GM12878 (cell line): ENCODE data around the gene IRAK3. TPM values are rescaled to one million over a fixed set of nuclear protein-coding genes. Genes with fewer than 3 reads are reported as not detected.

ENCODE experiments used
- ATAC-seq: fragments of 200-7000 bp; cut with Tn5 transposase; 3 replicates; pipeline ENCODE4 v1.9.1; 2020; ENCODE audit warnings: mild to moderate bottlenecking, moderate library complexity
- BruUV-seq: library from RNA; stranded (reverse); fragments of 400-500 nt; replicated peaks from 2 replicates; lab custom pipeline; 2021; lab: Mats Ljungman, UMichigan
- CTCF ChIA-PET: fragments of 300-600 bp; sonication (Branson Sonifier 250); formaldehyde crosslinking; extraction: SDS; loops from one replicate; lab custom pipeline; 2021; ENCODE audit warnings: inconsistent platforms; lab: Yijun Ruan, JAX
- POLR2A ChIA-PET: fragments of 350-600 bp; formaldehyde crosslinking; extraction: SDS; loops from one replicate; lab custom pipeline; 2021; ENCODE audit warnings: inconsistent platforms; lab: Charles Lee
- RAD21 ChIA-PET: fragments of 300-600 bp; sonication (Branson Sonifier 250); formaldehyde crosslinking; loops from one replicate; lab custom pipeline; 2023; ENCODE audit warnings: antibody characterized with exemption; ENCODE audit not compliant: unreplicated experiment; lab: Charles Lee
- SMC1A ChIA-PET: fragments of 300-600 bp; sonication (Branson Sonifier 250); formaldehyde crosslinking; loops from one replicate; lab custom pipeline; 2023; ENCODE audit not compliant: unreplicated experiment, uncharacterized antibody; lab: Charles Lee
- DNase-seq: peaks from one replicate; pipeline ENCODE4 v3.0.0-alpha.2; 2011; ENCODE audit warnings: low read depth, low spot score
- FAIRE-seq: peaks from 3 replicates; lab custom pipeline; 2011; peaks lifted over from hg19 to GRCh38; lab: Jason Lieb, UNC
- H2AFZ ChIP-seq: 2 replicates; pipeline ENCODE4 v1.6.0; 2011; ENCODE audit warnings: low read depth, low read length, control low read depth; ENCODE audit not compliant: control insufficient read depth
- H3K27ac ChIP-seq: 2 replicates; pipeline ENCODE4 v1.5.1; 2011; ENCODE audit warnings: control low read depth; ENCODE audit not compliant: control insufficient read depth, insufficient read depth
- H3K27me3 ChIP-seq, 2 experiments: replicated peaks in 1 of 2; 2 replicates each; pipeline versions ENCODE4 v1.6.0 to v1.6.1; 2011; ENCODE audit warnings: low read length in 1 of 2; ENCODE audit not compliant: control insufficient read depth in 2 of 2, insufficient read depth in 2 of 2
- H3K36me3 ChIP-seq, 2 experiments: 2 replicates each; pipeline ENCODE4 v1.5.1; 2011; ENCODE audit warnings: low read length in 1 of 2; ENCODE audit not compliant: control insufficient read depth in 2 of 2, insufficient read depth in 2 of 2
- H3K4me1 ChIP-seq: 2 replicates; pipeline ENCODE4 v1.6.1; 2011; ENCODE audit warnings: mild to moderate bottlenecking, low read length, moderate library complexity, mixed read lengths; ENCODE audit not compliant: control insufficient read depth, insufficient read depth
- H3K4me2 ChIP-seq: 2 replicates; pipeline ENCODE4 v1.6.0; 2011; ENCODE audit warnings: control low read depth; ENCODE audit not compliant: control insufficient read depth, insufficient read depth
- H3K4me3 ChIP-seq: fragments of 200-600 bp; sonication (generic); 2 replicates; pipeline ENCODE4 v1.5.1; 2016
- H3K79me2 ChIP-seq: 2 replicates; pipeline ENCODE4 v1.6.0; 2011; ENCODE audit warnings: low read length; ENCODE audit not compliant: control insufficient read depth, insufficient read depth
- H3K9ac ChIP-seq: 2 replicates; pipeline ENCODE4 v1.8.0; 2011; ENCODE audit warnings: low read length, control low read depth, mixed read lengths; ENCODE audit not compliant: control insufficient read depth, insufficient read depth
- H3K9me3 ChIP-seq: replicated peaks from 3 replicates; pipeline ENCODE4 v1.5.1; 2011; ENCODE audit warnings: mild to moderate bottlenecking, low read length; ENCODE audit not compliant: control insufficient read depth, insufficient read depth
- H4K20me1 ChIP-seq: 2 replicates; pipeline ENCODE4 v1.6.0; 2011; ENCODE audit not compliant: control insufficient read depth, insufficient read depth
- CEBPZ ChIP-seq: fragments of 150-350 bp; IDR thresholded peaks from 2 replicates; pipeline ENCODE4 v1.6.1; 2016; ENCODE audit warnings: low read depth, low read length
- ELK1 ChIP-seq: IDR thresholded peaks from 2 replicates; pipeline ENCODE4 v1.6.1; 2012; ENCODE audit warnings: low read depth, low read length, improper control_type of control experiment
- ETV6 ChIP-seq, 2 experiments: fragments of 450-650 bp in 1 of 2; IDR thresholded peaks in 1 of 2; conservative IDR thresholded peaks in 1 of 2; 2 replicates each; pipeline ENCODE4 v1.6.1; 2014; ENCODE audit warnings: antibody characterized with exemption in 1 of 2, borderline replicate concordance in 1 of 2, low read depth in 1 of 2, mild to moderate bottlenecking in 1 of 2, moderate library complexity in 1 of 2
- NFXL1 ChIP-seq: fragments of 450-650 bp; IDR thresholded peaks from 2 replicates; pipeline ENCODE4 v1.6.1; 2017; ENCODE audit warnings: antibody characterized with exemption, mild to moderate bottlenecking, borderline replicate concordance
- POLR2AphosphoS5 ChIP-seq: IDR thresholded peaks from 2 replicates; pipeline ENCODE4 v1.6.1; 2011; ENCODE audit warnings: mild to moderate bottlenecking, low read length, inconsistent platforms
- SIN3A ChIP-seq: IDR thresholded peaks from 2 replicates; pipeline ENCODE4 v1.6.1; 2012; ENCODE audit warnings: low read depth, low read length, improper control_type of control experiment
- STAT3 ChIP-seq: IDR thresholded peaks from 2 replicates; pipeline ENCODE4 v1.6.1; 2011; ENCODE audit warnings: low read depth, low read length, improper control_type of control experiment
- TAF1 ChIP-seq: IDR thresholded peaks from 2 replicates; pipeline ENCODE4 v1.6.1; 2011; ENCODE audit warnings: mild to moderate bottlenecking, low read depth, low read length, borderline replicate concordance
- TCF3 ChIP-seq: IDR thresholded peaks from 2 replicates; pipeline ENCODE4 v1.6.1; 2012; ENCODE audit warnings: low read depth, mild to moderate bottlenecking, low read length, borderline replicate concordance; ENCODE audit not compliant: insufficient read depth
- ZBTB4 ChIP-seq: fragments of 450-650 bp; formaldehyde crosslinking; IDR thresholded peaks from 2 replicates; pipeline ENCODE4 v1.4.0; 2022; ENCODE audit warnings: mild to moderate bottlenecking, moderate library complexity
- WGBS: methylation state at CpG from one replicate; pipeline ENCODE4 v1.1.6; 2016; ENCODE audit warnings: low lambda C conversion rate; ENCODE audit not compliant: insufficient replicate concordance, insufficient coverage; ENCODE audit errors: missing lambda C conversion rate; 5-methylcytosine and 5-hydroxymethylcytosine counted together
- in situ Hi-C: fragments of 300-500 bp; cut with MboI; formaldehyde crosslinking; loops from 9 replicates; pipeline ENCODE4 v1.14.3; 2018; ENCODE audit warnings: mixed read lengths
- intact Hi-C: fragments of 100-400 bp; cut with micrococcal nuclease; formaldehyde crosslinking; loops from one replicate; pipeline ENCODE4 v1.14.2; 2022; ENCODE audit not compliant: unreplicated experiment
- polyA plus RNA-seq, 11 experiments: library from polyadenylated mRNA; depleted of rRNA in 4 of 11; unstranded in 6 of 11; stranded (reverse) in 5 of 11; fragments of >200 nt; fragmentation: Nextera tagmentation in 4 of 11; fragmentation: Illumina TruSeq in 1 of 11; extraction: Ambion mirVana in 4 of 11; extraction: Trizol in 1 of 11; gene quantifications; 1 replicate in 1 of 11; 2 replicates in 10 of 11; pipeline versions ENCODE4 v1.2.1 to v1.2.3, GENCODE V29; 2011 to 2016; ENCODE audit warnings: inconsistent platforms in 2 of 11, missing spikeins in 2 of 11, low read depth in 1 of 11
- total RNA-seq, 4 experiments: library from RNA; depleted of rRNA in 3 of 4; stranded (reverse); fragments of >200 nt in 3 of 4; fragmentation: Illumina TruSeq in 1 of 4; extraction: Trizol in 1 of 4; gene quantifications; 2 replicates each; pipeline versions ENCODE4 v1.2.1 to v1.2.3, GENCODE V29; 2013 to 2021
- TF ChIP-seq, protein P1 (sequence below): fragments of 450-650 bp; IDR thresholded peaks from 2 replicates; pipeline ENCODE4 v1.6.1; 2017; ENCODE audit warnings: antibody characterized with exemption, mild to moderate bottlenecking, moderate library complexity

IRAK3 gene
- total and polyA plus RNA-seq, 10 of the 15 experiments (the other 5 are each of a cell fraction or from before 2014, with no cell fraction given), result 1.4 to 14.1 (median 5.4) TPM

DNA sequence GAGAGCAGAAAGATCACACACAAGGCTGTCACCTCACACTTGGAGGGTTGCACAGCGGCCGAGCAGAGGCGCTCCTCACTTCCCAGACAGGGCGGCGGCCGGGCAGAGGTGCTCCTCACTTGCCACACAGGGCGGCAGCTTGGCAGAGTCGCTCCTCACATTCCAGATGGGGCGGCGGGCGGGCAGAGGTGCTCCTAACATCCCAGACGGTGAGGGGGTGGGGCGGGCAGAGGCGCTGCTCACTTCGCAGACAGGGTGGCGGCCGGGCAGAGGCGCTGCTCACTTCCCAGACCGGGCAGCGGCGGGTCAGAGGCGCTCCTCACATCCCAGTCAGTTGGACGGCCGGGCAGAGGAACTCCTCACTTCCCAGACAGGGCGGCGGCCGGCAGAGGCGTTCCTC lies 28.3 kb upstream of the IRAK3 start:
- no peak overlapping the region for H3K27ac ChIP-seq
- SMC1A ChIA-PET, result interaction anchor here (0.8 kb wide), 1 partner anchor 8 kb away, joined by 3 read pairs; no protein-coding TSS in a partner anchor
- POLR2A ChIA-PET, result no interaction called here
- in situ Hi-C loops, result no loop called here
- H3K9ac ChIP-seq, result no peak overlapping the region
- no peak overlapping the region for H3K4me3 ChIP-seq
- H4K20me1 ChIP-seq, result no peaks in the 10 kb centered on the region
- H3K36me3 ChIP-seq, result no peaks in the 10 kb centered on the region; a peak in 4 of 4 replicates
- no peak overlapping the region for H2AFZ ChIP-seq
- peaks cover 11% of the 10 kb centered on the region for H3K9me3 ChIP-seq
- BruUV-seq, result no TSS peak
- no peak for FAIRE-seq
- H3K27me3 ChIP-seq, result no peaks in the 10 kb centered on the region
- WGBS, result 99% methylated on average over 20 of the region's 28 CpGs
- RAD21 ChIA-PET, result no interaction called here
- CTCF ChIA-PET, result no interaction called here
- H3K4me1 ChIP-seq, result no peaks in the 10 kb centered on the region
- no peak for DNase-seq
- ATAC-seq, result no peak
- intact Hi-C loops, result loop anchor here (10.0 kb wide), 1 partner anchor 1756 kb away; the partner anchor contains the start of gene XPOT
- no peak overlapping the region for H3K4me2 ChIP-seq
- H3K79me2 ChIP-seq, result peaks cover 23% of the 10 kb centered on the region
- TF ChIP-seq SIN3A (no peak), STAT3 (no peak), ELK1 (no peak), ETV6 (conservative IDR thresholded peaks at IDR 0.05 in 1 of 2, IDR thresholded peaks at IDR 0.05 in 1 of 2; ENCODE audit: borderline replicate concordance in 1 of 2, low read depth in 1 of 2) (no peak), NFXL1 (no peak), TAF1 (no peak), POLR2AphosphoS5 (no peak), ZBTB4 (CRISPR knock-in tag) (no peak), CEBPZ (no peak), TCF3 (no peak)
- TF ChIP-seq, protein P1, sequence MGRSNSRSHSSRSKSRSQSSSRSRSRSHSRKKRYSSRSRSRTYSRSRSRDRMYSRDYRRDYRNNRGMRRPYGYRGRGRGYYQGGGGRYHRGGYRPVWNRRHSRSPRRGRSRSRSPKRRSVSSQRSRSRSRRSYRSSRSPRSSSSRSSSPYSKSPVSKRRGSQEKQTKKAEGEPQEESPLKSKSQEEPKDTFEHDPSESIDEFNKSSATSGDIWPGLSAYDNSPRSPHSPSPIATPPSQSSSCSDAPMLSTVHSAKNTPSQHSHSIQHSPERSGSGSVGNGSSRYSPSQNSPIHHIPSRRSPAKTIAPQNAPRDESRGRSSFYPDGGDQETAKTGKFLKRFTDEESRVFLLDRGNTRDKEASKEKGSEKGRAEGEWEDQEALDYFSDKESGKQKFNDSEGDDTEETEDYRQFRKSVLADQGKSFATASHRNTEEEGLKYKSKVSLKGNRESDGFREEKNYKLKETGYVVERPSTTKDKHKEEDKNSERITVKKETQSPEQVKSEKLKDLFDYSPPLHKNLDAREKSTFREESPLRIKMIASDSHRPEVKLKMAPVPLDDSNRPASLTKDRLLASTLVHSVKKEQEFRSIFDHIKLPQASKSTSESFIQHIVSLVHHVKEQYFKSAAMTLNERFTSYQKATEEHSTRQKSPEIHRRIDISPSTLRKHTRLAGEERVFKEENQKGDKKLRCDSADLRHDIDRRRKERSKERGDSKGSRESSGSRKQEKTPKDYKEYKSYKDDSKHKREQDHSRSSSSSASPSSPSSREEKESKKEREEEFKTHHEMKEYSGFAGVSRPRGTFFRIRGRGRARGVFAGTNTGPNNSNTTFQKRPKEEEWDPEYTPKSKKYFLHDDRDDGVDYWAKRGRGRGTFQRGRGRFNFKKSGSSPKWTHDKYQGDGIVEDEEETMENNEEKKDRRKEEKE, result no peak
